Subcutaneous preadipocyte (primary cell): Measurements from ENCODE around the gene SESN1. TPM values are rescaled to one million over a fixed set of nuclear protein-coding genes. Genes with fewer than 3 reads are reported as not detected.

Source experiments
- small RNA-seq: library from RNA; depleted of rRNA; stranded (forward); fragments of <200 nt; gene quantifications from one replicate; pipeline ENCODE3, GENCODE V24; 2012
- total RNA-seq: library from RNA; depleted of rRNA; stranded (reverse); fragments of >200 nt; gene quantifications from 2 replicates; pipeline ENCODE4 v1.2.3, GENCODE V29; 2012

Gene SESN1
- total RNA-seq = 19.7 and 29.8 TPM in 2 replicates

DNA sequence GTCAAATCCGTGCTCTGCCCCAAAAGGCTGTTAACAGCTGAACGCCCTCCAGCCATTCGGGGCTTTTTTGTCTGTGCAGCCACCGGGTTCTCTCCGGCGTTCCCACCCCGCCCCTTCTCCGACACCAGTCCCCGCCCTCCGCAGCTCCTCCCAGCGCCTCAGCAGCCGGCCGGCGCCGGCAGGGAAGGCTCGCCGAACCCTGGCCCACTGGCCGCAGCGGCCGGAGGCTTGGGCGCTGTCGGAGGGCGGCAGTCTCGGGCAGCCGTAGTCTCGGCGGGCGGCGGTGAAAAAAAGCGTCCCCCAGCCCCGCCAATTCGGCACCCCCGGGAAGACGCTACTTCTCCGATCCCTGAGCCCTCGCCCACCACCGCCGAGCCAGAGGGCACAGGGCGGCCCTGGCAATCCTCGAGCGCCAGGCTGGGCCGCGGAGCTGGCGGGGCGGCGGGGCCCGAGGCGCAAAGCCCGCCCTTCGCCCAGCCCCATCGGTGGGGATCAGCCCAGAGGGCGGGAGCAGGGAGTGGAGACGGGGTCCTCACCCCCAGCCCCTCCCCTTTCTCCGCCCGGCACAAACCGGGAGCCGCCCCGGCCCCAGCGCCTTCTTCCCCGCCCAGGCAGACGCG lies at the start of gene SESN1:
Gene SESN1, minus strand, starts transcription at position 431 of the 620 bp plus-strand sequence. CDS start 773 bp downstream, outside the sequence.

DNA sequence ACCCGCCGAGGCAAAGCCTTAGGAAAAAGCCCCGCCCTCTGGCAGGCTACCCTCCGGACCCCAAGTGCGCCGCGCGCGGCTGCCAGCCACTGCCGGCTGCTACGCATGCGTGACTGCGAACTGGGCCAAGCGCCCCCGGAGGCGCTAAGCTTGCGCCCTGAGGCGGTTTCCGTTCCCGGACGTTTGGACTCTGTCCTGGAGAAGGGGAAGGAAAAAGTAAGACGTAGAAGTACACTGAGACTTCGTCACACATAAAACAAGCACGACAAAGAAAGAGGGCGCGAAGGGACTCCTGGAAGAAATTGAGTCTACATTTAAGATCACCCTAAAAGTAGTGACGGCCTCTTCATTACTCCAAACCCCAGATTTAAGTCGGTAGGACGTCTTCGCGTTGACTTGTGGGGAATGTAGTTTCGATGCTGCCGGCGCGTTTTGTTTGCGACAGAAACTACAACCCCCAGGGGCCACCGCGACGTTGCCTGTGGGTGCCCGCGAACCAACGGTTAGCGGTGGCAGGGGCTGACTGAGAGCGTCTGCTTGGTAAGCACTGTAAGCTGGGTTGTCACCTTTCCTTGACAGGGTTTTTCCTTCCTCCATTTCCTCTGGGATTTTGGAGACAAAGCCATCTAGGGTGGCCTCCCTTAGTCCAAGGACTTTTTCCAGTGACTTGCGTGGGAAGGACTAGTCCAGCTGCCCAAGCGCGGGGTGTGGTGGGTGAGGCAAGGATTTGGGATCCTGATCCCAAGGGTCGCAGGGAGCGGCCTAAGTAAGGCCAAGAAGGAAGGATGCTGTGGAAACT lies 589 bp upstream of the SESN1 start, which contains the start of gene CEP57L1:
Gene CEP57L1, plus strand, starts transcription at position 472 of the 799 bp plus-strand sequence. CDS start 49,715 bp downstream, outside the sequence.

Small RNA genes within 50 kb of the gene (small RNA-seq; reads per million reads assigned to genes)
- not detected for gene RNU6-653P

Other genes with a start within 250 kb of the SESN1 start
- 1.8 and 4.0 TPM in 2 replicates for gene ARMC2, start 246.4 kb downstream of the SESN1 start, total RNA-seq
- 30.5 and 41.8 TPM in 2 replicates for gene CEP57L1, start 661 bp upstream of the SESN1 start, total RNA-seq